Measurements from ENCODE around the gene PLCH2.

Gene PLCH2

GRCh38 chr1:2462819-2463218 lies 13.3 kb upstream of the PLCH2 start:
- no peak for DNase-seq (ENCODE audit: low read depth)

DNA sequence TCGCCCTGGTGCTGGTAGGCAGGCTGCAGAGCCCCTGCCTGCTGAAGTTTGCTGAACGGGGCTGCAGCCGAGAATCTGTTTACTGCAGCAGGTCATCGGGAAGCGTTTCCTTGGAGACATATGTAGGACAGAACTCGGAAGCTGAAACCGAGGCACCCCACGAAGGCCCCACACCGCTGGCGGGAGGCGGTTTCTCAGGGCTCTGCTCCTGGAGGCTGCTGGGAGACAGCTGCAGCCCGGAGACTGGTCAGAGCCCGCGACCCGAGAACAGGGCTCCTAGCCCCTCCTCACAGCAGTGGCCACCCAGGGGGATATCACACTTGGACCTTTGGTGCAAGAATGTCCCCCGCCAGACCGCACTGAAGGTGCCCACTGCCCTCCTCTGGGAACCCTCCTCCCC lies 12.7 kb upstream of the PLCH2 start:
- DNase-seq (ENCODE audit: low read depth): no peak

DNA sequence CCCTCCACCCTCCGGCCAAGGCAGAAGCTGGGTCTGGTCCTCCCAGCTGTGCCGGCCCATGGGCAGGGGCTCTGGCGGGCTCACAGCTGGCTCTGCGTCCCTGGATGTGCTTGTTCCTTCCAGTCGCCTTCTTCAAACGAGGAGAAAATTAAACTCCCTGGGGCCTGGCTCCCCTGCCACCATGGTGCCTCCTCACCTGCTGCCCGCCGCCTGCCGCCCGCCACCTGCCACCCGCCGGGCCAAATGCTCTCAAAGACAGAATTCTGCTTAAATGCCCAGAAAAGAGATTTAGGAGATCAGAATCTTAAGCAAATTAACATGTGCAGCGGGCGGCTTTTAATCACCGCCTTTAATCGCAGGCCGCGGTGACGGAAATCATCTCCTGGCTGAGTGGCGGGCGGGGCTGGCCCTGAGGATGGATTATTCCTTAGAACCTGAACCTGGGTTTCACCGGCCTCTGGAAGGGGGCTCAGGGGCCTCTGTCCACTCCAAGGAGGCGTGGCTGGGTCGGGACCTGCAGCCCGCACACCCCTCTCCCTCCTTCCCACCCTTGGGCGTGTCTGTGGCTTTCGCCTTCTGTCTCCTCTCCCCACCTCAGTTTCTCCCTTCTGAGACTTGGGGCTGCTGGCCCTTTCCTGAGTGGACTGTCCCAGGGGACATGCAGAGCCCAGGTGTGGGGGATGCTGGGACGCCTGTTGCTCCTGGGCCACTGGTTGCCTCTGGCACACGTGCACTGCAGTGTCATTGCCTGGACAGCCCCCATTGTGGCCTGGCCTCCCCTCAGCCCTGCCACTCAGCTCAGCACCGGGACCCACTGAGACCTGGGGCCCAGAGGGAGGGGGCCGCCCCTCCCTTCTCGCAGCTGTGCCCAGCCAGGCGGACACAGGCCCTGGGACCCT lies 10.5 kb upstream of the PLCH2 start:
- no peak for DNase-seq (ENCODE audit: low read depth)

DNA sequence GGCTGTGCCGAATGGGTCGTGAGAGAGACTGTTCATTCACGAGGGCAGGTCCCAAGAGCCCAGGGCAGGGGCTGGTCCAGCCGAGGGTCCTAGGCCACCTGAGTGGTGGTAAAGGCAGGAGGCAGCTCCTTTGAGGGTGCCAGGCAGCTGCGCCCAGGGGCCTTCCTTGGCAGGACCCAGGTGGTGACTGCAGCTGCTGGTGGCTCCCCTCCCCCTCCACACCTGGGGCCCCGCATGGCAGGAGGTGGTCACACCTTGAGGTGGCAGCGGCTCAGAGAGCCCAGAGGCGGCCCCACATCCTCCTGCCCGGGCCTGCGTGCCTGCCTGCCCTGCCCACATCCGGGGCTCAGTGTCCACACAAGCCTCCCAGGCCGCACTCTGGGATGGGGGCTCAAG lies 9.8 kb upstream of the PLCH2 start:
- DNase-seq (ENCODE audit: low read depth): no peak

- no peak for DNase-seq (ENCODE audit: low read depth)
Observed at GRCh38 chr1:2466958-2467554, 9.0 kb upstream of the PLCH2 start.

- no peak for DNase-seq (ENCODE audit: low read depth)
Observed at GRCh38 chr1:2468041-2468472, 8.0 kb upstream of the PLCH2 start.

DNA sequence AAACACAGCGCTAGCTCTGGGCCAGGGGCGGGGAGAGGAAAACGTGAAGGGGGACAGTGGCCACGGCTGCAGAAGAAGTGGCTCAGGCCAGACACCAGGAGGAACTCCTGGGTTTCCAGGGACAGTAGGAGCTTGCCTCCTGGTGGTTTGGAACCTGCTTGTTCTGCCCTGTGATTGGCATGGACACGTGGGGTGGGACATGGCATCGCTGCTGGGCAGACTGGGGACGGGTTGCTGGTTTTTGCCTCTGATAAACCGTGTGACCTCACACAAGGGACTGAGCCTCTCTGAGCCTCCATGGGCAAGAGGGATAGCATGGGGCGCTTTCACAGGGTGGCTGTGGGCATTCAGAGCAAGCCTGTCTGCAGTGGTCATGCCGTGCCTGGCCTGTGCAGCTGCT lies 7.5 kb upstream of the PLCH2 start:
- DNase-seq (ENCODE audit: low read depth): no peak

DNA sequence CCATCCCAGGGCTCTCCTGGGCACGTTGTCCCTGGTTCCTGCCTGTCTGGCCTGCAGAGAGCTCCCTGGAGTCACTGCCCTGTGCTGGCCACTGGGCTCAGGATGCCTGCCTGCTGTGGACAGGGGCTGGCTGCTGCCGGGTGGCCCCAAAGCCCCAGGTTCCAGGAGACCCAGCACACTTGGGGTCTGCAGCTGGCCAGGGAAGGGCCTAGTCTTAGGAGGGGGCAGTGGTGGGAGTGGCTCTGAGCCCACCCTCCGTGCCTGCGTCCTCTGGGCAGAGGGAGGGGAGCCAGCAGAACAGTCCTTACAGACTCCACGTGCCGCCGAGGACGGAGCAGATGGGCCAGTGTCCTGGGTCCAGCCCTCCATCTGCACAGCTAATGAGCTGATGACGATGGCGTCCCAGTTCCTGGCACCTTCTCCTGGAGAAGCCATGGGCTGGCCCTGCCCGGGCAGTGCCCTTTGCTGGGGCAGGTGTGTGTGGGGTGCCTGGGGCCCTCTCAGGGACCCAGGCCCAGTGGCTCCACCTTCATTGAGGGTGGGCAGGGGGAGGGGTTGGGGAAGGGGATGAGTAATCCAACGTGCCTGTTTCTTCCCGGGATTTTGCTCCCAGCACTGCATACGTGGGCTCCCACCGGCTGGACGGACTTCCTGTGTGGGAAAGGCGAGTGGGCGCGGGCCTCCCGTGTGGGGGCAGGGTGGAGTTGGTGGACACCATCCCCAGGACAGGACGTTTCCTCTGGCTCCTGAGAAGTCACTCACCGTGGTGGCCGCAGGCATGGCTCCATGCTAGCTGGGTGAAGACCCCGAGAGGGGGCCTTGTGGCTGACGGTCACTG lies 6.8 kb upstream of the PLCH2 start:
- no peak for DNase-seq (ENCODE audit: low read depth)

DNA sequence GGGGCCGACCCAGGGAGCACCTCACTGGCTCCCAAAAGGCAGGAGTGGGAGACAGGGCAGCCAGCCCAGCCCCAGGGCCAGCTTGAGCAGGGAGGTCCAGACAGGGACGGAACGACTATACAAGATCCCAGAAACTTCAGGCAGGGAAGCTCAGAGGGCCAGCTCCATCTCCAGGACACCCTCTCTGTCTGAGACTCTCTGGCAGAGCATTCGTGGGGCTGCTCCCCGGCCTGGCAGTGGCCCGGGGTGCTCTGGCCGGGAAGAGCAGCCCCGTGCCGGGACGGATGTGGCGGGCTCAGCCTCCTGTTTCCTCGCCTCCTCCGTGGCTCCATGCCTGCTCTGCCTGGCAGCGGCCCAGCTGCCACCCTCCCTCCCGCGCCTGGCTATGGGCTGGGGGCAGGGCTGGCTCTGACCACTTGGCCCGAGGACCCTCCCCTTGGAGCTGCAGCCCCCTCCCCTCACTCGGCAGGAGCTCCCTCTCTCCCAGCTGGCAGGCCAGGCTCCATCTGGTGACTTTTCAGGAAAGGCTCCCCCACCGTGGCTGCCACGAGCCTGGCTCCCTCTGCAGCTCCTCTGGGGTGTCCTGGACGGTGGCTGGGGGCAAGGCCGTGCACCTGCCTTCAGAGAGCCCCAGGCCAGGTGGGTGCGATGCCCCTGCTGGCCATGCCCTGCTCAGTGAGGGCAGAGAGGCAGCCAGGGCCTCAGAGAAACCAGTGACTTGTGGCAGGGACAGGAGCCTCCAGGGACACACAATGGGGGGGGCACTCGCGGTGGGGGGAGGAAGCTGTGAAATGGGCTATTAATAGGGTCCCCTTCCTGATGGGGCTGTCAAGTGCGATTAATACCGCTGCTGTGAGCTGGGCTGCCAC lies 5.6 kb upstream of the PLCH2 start:
- DNase-seq (ENCODE audit: low read depth): no peak

DNA sequence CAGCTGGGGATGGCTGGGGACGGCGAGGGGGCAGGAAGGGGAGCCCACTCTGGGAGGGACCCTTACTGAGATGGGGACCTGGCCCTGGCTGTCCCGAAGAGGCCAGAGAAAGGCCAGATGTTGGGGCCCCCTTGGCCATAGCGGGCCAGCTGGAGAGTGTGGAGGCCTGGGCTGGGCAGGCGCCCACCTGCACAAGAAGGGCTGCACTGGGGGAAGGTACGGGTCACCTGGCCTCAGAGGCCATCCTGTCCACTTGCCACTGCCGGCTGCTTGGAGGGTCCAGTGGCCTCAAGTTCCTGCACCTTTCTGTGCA lies 5.0 kb upstream of the PLCH2 start:
- no peak for DNase-seq (ENCODE audit: low read depth)

- DNase-seq (ENCODE audit: low read depth): no peak
Observed at GRCh38 chr1:2471587-2472001, 4.5 kb upstream of the PLCH2 start.

DNA sequence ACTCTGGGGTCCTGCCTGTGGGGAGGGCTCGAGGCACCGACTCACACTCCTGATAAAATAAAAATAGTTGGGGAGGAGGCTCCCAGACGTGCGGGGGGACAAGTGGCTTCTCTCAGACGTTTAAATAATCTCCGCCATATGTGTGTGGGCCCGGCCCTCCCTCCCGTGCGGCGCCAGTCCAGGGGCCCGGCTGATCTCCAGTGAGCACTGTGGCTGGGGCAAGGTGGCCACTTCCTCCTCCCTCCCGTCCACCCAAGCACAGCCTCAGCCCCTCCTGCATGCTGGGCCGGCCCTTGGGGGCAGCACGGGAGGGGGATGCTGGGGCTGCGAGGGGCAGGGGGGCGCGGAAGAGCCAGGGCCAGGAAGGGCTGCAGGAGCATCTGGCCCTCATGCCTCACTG lies 4.0 kb upstream of the PLCH2 start:
- DNase-seq (ENCODE audit: low read depth): no peak

DNA sequence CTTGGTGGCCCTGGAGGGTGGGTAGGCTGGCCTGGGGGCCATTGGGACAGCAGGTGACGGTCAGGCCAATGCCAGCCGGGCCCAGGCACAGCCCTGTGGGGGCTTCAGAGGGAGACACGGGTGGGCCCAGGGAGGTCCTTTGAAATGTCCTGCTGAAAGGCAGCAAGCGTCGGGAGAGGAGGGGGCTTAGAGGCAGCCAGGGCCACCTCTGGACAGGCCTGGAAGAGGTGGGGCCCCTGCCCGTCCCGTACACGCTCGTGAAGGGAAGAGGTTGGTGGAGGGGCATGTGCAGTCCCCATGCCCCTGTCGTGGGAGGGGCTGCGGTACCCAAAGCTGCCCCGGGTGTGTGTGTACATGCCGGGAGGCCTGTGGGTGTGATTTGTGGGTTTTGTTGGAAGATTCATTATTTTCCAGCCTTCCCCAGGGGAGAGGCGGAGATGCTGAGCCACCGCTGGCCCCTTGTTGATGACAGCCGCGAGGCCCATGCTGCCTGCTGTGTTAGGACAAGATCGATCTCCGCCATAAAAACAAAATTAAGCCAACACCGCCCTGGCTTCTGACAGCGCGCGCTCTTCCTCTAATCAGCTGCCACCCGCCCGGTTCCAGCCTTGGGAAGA lies 3.4 kb upstream of the PLCH2 start:
- DNase-seq (ENCODE audit: low read depth): no peak

DNA sequence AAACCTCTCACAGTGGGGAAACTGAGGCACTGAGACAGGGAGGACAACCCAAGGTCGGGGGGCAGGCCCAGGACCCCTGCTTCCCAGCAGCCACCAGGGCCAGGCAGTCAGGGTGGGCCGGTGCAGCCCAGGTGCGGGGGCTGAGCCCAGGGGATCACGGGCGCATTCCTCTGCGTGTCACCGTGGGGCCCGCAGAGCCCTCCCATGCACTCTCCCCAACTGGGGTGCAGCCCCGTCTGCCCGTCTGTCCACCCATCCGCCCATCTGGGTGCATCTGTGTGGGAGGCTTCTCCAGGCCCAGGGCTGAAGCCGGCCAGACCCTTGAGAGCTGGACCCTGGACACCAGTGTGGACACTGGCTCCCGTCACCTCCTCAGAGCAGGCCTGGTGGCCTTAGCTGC lies 2.9 kb upstream of the PLCH2 start:
- no peak for DNase-seq (ENCODE audit: low read depth)

- no peak for DNase-seq (ENCODE audit: low read depth)
Observed at GRCh38 chr1:2474104-2474844, 1.8 kb upstream of the PLCH2 start.

DNA sequence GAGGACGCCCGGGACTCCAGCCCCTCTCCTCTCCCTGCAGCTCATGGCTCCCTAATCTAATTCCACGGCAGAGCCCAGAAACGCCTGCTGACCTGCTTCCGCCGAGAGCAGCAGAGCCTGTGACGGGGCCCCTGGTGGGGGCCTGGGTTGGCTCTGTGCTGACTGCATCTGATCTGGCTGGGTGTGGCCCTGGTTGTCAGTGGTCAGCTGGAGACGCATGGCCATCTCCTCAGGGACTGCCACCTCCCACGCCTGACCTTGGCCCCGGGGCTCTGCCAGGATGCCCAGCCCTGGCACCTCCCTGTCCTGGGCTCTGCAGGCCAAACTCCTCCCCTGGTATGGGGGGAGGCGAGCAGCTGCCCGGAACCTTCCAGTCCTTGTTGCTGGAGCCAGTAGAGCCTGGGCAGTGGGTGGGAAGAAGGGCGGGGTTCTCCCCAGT lies 1.1 kb upstream of the PLCH2 start:
- no peak for DNase-seq (ENCODE audit: low read depth)

DNA sequence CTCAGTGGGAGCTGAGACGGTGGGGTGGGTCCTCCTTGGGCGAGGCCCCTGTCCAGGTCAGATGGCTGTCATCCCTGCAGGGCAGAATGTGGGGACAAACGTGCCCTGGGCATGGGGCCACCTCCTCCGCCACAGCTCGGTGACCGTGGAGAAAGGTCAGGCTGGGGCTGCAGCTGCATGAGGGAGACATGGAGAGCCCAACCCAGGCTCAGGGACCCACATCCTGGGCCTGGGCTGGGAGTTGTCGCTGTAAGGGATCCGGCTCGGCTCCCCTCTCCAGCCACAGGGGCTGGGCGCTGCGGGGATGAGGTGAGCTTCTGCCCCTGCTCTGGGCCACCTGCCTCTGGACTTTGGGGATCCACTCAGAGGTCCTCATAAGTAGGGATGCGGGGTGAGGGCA lies 518 bp upstream of the PLCH2 start:
- DNase-seq (ENCODE audit: low read depth): no peak

- no peak for DNase-seq (ENCODE audit: low read depth)
Observed at GRCh38 chr1:2477309-2477708, 1.2 kb downstream of the PLCH2 start.

DNA sequence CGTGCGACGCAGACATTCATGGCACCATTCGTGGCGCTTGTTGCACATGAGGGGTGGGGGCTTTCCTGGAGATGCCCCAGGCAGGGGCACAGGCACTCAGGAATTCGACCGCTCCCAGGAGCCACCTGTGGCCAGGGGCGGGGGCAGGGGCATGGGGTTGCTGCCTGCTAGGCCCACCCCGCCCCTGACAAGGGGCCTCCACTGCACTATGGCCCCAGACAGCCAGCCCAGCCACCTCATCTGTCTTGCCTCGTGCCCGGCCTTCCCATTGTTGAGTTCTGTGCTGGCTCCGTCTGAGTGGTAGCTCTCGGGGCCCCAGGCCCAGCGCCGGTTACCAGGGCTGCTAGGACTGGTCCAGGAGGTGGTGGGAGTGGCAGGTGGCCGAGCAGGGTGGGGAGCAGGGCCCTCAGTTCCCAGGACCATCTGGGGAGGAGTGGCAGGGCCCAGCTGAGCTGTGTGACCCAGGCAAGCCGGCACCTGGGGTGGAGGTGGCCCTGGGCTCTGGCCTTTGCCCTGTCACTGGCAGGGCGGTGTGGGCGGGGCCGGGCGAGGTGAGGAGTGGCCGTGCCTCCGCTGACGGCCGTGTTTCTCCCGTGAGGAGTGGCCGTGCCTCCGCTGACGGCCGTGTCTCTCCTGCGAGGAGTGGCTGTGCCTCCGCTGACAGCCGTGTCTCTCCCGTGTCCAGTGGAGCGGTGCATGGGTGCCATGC lies 1.9 kb downstream of the PLCH2 start:
- DNase-seq (ENCODE audit: low read depth): no peak

- no peak for DNase-seq (ENCODE audit: low read depth)
Observed at GRCh38 chr1:2479186-2479585, 3.1 kb downstream of the PLCH2 start.
